ENCODE data around the gene DGKZ.

Gene DGKZ

GRCh38 chr11:46326813-46327416, 20.3 kb upstream of the DGKZ start:
- DNase-seq = no peak

GRCh38 chr11:46327829-46328228, 19.4 kb upstream of the DGKZ start:
- no peak for DNase-seq

DNA sequence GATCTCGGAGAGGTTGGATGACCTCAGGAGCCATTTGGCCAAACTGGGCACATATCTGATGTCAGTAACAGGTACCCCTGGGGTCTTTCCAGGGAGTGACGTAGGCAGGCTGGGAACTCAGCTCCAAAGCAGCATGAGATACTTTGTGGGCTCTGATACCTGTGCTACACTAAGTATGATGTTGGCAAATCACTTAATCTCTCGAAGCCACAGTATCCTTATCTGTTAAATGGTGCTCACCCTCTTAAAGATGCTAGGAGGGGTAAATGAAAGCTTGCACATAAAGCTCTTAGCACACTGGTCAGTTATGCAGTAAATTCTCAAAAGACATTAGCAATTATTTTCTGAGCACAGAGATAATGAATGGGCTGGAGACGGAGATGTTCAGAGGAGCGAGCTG, 17.1 kb upstream of the DGKZ start:
- no peak for DNase-seq

DNA sequence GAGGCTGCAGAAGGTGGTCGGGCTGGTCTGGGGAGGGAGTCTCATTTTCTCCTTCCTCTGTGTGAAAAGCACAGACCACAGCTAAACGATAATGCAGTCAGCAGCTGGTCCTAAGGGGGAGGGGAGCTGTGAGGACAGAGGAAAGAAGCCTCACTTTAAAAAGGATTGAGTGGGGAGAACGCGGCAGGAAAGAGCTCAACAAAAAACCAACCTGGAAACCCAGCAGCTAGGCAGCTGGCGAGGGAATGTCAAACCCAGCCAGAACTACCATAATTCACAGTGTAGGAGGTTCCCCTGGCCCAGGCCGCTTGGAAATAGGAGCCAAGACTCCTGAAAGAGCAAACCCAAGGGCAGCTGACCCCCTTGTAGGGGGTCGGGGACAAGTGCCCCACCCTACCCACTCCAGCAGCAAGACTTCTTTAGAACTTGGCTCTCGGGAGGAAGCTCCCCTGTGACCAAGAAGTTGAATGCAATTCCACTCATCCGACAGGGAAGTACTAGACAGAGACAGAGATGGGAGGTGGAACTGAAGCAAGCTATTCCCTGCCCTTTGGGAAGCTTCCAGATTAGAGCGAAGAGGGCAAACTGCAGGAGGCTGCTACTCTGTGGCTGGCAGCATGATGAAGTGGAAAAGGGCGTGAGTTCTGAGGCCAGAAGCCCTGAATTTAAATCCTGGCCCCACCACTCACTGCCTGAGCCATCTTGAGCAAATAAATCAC, 16.5 kb upstream of the DGKZ start:
- no peak for DNase-seq

GRCh38 chr11:46331282-46331984, 15.8 kb upstream of the DGKZ start:
- peak; percentile 60 for DNase-seq

- no peak for DNase-seq
Observed at GRCh38 chr11:46332093-46332567, 15.1 kb upstream of the DGKZ start.

GRCh38 chr11:46332568-46333393, 14.5 kb upstream of the DGKZ start:
- peak; percentile 62 for DNase-seq

DNA sequence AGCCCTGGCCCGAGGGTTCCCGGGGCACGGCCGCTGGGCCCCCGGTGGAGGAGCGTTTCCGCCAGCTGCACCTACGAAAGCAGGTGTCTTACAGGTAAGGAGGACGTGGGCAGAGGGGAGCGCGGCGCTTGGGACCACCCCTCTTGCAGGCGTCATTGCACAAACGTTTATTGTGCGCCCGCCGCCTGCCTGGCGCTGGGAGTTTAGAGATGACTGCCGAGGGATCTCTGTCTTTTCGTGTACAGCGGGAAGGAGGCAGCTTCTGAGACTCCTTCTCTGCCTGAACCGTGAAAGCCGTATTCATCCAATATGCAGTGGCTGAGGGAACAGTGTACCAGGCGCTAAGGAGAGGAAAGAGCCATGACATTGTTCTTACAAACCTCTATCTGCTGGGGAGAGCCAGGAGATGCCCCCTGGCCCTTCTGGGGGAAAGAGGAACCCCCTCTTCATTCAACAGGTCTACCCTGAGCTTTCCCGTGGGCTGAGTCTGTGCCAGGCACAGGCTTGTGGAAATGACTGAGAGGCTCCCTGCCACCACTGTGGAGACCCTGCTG, 13.8 kb upstream of the DGKZ start:
- DNase-seq = peak; percentile 23

DNA sequence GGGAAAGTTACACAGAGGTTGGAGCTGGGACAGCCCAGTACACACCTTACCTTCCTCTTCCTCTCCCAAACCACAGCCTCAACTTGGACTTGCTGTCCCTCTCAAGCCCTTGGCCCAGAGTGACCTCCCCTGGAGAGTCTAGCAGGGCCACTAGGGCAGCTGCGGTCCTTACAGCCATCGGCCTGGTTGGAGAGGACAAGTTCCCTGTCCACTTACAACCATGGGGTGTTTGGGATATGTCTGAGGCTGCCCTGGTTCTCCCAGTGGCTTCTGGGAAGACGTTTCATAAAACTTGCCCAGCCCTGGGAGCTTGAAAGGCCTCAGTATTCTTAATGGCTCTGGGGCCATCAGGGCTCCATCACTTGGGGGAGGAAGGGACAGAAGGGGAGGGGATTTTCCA, 13.1 kb upstream of the DGKZ start:
- no peak for DNase-seq

DNA sequence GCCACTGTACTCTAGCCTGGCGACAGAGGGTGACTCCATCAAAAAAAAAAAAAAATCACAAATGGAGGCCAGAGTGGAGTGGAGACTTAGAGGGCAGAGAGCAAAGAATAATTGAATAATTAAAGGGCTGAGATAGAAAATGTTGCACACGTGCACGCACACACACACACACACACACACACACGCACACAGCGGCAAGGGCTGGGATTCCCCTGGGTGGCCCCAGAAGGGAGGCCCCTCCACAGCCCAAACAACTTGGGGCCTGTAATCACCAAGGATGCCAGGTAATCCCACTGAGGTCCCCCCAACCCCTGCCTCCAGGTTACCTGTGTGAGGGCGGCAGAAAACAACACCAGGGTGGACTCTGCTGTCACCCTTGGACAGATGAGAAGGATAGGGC, 12.0 kb upstream of the DGKZ start:
- no peak for DNase-seq

GRCh38 chr11:46335890-46336562, 11.2 kb upstream of the DGKZ start:
- DNase-seq = no peak

- DNase-seq = no peak
Observed at GRCh38 chr11:46336563-46337180, 10.6 kb upstream of the DGKZ start.

- no peak for DNase-seq
Observed at GRCh38 chr11:46337626-46338345, 9.5 kb upstream of the DGKZ start.

- no peak for DNase-seq
Observed at GRCh38 chr11:46338636-46338987, 8.7 kb upstream of the DGKZ start.

GRCh38 chr11:46338988-46339666, 8.1 kb upstream of the DGKZ start:
- DNase-seq = no peak

GRCh38 chr11:46339816-46340215, 7.4 kb upstream of the DGKZ start:
- DNase-seq = no peak

- no peak for DNase-seq
Observed at GRCh38 chr11:46341454-46341853, 5.8 kb upstream of the DGKZ start.

GRCh38 chr11:46342239-46342638, 5.0 kb upstream of the DGKZ start:
- no peak for DNase-seq

GRCh38 chr11:46343520-46343919, 3.7 kb upstream of the DGKZ start:
- no peak for DNase-seq

- DNase-seq = no peak
Observed at GRCh38 chr11:46345131-46345597, 2.1 kb upstream of the DGKZ start.

Data from stimulated activated CD4-positive, alpha-beta T cell treated with anti-CD3 and anti-CD28 coated beads, Interleukin-4, amount 100 ng/mL, for 24 hours (primary cell).